Myocyte (in vitro differentiated cells): ENCODE measurements around the gene CRYBB3. TPM values are rescaled to one million over a fixed set of nuclear protein-coding genes. Genes with fewer than 3 reads are reported as not detected.
"Not testable (repeated sequence)": the region's sequence is repeated elsewhere in the genome, so short reads cannot be mapped to it uniquely, and the experiment has no call there.

Source experiments
- DNase-seq: peaks from one replicate; pipeline ENCODE4 v3.0.0-alpha.2; 2012; ENCODE audit warnings: low read depth
- total RNA-seq: library from RNA; depleted of rRNA; stranded (reverse); fragments of >200 nt; gene quantifications from 2 replicates; pipeline ENCODE4 v1.2.3, GENCODE V29; 2014

The CRYBB3 gene
- total RNA-seq, 1 donor from 2014 or later: not detected

DNA sequence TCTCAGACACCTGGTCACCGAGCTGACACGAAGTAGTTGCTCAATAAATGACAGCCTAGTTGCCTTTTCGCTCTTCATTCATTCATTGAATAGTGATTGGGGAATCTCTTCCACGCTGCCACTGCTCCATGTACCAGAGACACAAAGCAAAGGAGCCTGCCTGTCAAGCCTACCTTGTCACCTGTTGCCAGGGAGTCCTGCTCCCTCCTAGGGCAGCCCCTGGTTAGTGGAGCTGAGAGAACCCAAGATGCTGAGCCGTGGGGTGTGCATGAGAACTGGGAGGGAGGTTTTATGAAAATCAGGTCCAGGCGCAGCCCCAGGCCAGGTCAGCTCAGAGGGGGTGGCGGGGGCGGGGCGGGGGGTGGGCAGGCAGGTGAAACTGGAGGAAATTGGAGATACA lies 38.4 kb downstream of the CRYBB3 start:
- not testable (repeated sequence) for DNase-seq

DNA sequence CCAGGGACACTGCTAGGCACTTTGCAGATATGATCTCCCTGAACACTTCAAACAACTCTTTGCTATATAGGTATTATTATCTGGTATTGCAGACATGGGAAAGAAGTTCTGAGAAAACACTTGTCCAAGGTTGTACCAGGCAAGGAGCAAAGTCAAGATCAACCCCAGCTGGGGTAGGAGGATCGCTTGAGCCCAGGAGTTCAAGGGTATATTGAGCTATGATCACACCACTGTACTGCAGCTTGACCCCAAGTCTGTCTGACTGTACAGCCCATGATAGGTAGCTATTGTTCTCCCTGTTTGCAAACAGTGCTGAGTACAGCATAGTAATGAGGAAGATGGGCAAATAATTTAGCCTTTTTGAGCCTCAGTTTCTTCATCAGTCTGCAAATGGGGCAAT lies 55.5 kb downstream of the CRYBB3 start:
- DNase-seq: not testable (repeated sequence)

Other genes starting within 250 kb of the CRYBB3 start
- 10.4 and 11.2 TPM in 2 replicates for gene KIAA1671, start 247.1 kb upstream of the CRYBB3 start, total RNA-seq
- gene CRYBB2, start 19.8 kb downstream of the CRYBB3 start, total RNA-seq: not detected in 2 replicates